ENCODE results near the gene ZIC1. TPM values are rescaled to one million over a fixed set of nuclear protein-coding genes. Genes with fewer than 3 reads are reported as not detected.

ZIC1 gene
- total RNA-seq, 1 experiment from 2014 or later: not detected

DNA sequence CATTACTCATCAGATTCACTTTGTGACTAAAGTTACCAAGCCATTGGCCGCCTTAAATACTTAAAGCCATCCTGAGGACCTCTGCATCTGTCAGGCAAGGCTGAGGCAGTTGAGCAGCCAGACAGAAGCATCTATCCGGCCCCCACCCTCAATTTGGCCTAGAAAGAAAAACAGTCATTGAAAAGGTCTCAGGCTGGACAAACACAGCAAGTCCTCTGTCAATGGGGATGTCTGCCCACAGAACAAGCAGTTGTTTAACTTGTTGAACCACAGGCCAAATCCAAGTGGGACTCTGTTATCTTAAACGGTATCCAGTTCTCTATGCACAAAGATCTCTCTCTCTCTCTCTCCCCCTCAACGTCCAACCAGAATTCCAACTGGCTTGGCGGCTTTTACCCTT lies 5.7 kb upstream of the ZIC1 start:
- Mint-ChIP-seq H3K4me3 (ENCODE audit: low read depth, unreplicated experiment) (no peak overlapping the region), H3K27ac (ENCODE audit: unreplicated experiment) (no peak overlapping the region), H3K36me3 (ENCODE audit: insufficient read depth, unreplicated experiment) (peaks cover 6% of the 10 kb centered on the region), H3K27me3 (ENCODE audit: unreplicated experiment) (no peaks in the 10 kb centered on the region), H3K9me3 (ENCODE audit: low read depth, unreplicated experiment) (peaks cover 5% of the 10 kb centered on the region), H3K4me1 (ENCODE audit: low read depth, unreplicated experiment) (peaks cover 10% of the 10 kb centered on the region)
- CTCF ChIA-PET: no interaction called here
- TF ChIP-seq, protein P1, sequence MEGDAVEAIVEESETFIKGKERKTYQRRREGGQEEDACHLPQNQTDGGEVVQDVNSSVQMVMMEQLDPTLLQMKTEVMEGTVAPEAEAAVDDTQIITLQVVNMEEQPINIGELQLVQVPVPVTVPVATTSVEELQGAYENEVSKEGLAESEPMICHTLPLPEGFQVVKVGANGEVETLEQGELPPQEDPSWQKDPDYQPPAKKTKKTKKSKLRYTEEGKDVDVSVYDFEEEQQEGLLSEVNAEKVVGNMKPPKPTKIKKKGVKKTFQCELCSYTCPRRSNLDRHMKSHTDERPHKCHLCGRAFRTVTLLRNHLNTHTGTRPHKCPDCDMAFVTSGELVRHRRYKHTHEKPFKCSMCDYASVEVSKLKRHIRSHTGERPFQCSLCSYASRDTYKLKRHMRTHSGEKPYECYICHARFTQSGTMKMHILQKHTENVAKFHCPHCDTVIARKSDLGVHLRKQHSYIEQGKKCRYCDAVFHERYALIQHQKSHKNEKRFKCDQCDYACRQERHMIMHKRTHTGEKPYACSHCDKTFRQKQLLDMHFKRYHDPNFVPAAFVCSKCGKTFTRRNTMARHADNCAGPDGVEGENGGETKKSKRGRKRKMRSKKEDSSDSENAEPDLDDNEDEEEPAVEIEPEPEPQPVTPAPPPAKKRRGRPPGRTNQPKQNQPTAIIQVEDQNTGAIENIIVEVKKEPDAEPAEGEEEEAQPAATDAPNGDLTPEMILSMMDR (IDR thresholded peaks at IDR 0.05; ENCODE audit: unreplicated experiment): no peak
- no TSS peak for BruUV-seq (replicated peaks)
- DNase-seq: no peak
- intact Hi-C loops (cut with micrococcal nuclease; ENCODE audit: unreplicated experiment): no loop called here

DNA sequence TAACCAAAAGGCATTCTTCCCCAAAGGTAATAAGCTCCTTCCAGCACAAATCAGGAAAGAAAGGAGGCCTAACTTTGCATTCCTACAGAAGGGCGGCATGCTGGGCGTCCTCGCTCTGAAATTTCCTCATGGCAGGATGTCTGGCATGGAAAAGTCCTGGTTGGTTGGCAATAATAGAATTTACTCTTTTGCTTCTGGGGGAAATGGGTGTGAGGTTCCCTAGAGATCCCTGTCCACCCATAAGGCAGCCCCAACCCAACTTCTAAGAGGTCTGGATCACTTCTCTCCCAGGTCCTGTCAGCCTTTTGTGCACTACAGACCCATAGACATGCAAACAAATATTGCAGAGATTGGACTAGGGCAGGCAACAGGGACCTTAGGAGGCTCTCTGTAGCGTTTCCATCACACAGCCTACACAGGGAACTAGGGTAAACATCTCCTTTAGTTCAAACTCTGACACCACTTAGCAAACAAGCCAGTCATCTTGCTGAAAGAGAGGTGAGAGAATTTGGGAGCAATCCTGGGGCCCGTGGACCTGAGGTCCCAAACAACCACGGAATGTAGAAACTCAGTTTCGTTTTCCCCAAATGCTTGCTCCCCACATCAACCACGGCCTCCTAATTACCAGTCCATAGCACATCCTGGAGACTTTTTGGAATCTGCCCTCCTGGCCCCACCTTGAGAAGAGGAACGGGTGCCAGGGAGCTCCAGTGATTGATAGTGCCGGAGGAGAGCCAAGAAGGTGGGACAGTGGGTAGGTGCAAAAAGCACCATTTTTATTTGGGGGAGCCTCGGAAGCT lies 5.0 kb upstream of the ZIC1 start:
- no TSS peak for BruUV-seq (replicated peaks)

DNA sequence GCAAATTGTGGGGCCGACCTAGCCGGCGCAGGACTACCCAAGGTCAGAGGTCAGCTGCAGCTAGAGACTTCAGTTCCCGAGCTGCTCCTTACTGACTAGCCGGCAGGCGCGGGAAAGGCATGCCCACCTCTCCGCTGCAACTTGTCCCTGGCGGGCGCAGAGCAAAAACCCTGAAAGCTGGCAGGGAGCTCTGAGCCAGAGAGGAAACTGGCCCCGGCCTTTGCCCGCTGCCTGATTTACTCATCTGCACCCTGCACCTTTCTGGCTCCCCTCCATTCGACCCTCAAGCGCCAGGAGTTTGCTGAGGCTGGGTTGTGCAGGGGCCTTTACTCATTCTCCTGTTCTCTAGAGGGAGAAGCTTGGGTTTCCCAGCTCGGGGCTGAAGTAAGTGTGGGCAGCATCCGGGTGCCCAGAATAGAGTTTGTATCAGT lies 4.3 kb upstream of the ZIC1 start:
- Mint-ChIP-seq H3K27ac (ENCODE audit: unreplicated experiment) (no peak overlapping the region), H3K4me3 (ENCODE audit: low read depth, unreplicated experiment) (no peak overlapping the region)
- DNase-seq: no peak

More for the DNA sequence above, 5.0 kb upstream of the ZIC1 start:
- intact Hi-C loops (cut with micrococcal nuclease; ENCODE audit: unreplicated experiment): no loop called here
- CTCF ChIA-PET: no interaction called here
- Mint-ChIP-seq H3K9me3 (ENCODE audit: low read depth, unreplicated experiment) (peaks cover 9% of the 10 kb centered on the region), H3K4me1 (ENCODE audit: low read depth, unreplicated experiment) (peaks cover 3% of the 10 kb centered on the region), H3K27me3 (ENCODE audit: unreplicated experiment) (no peaks in the 10 kb centered on the region), H3K4me3 (ENCODE audit: low read depth, unreplicated experiment) (no peak overlapping the region), H3K36me3 (ENCODE audit: insufficient read depth, unreplicated experiment) (peaks cover 2% of the 10 kb centered on the region), H3K27ac (ENCODE audit: unreplicated experiment) (no peak overlapping the region)
- TF ChIP-seq, protein P1 (IDR thresholded peaks at IDR 0.05; ENCODE audit: unreplicated experiment): no peak
- no peak for DNase-seq

DNA sequence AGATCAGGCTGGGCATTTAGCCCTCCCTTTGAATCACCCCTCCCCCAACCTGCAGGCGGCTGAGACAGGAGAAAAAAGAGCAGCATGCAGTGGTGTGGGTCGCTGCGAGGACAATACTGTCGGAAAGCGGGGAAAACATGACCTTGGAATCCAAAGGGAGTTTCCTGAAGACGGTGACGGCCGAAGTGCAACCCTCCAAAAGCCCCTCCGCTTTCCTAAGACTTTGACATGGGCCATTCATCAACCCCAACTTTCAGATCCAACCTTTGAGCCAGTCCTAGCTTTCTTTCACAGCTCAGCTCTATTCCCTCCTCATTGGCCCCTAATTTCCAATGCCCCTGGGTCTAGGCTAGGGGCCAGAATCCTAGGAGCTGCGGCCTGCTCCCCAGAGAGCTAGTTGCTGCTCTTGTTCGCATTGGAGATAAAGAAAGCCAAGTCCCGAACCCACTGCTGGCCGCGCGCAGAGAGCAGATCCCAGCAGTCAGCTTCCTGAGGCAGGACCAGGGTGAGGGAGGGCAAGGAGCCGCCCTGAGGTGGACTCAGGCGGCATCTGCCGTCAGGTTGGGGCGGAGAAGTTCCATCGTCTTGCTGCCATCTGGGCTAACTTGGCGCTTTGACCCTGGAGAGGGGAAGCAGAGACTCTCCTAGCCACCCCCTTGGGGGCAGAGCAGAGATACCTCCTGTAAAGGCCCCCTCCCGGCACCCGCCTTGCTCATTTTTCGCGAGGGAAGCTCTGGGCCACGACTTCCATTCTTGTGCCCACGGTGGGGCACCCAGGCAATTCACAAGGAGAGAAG lies 3.7 kb upstream of the ZIC1 start:
- DNase-seq: no peak
- CTCF ChIA-PET: no interaction called here
- BruUV-seq (replicated peaks): no TSS peak
- no peaks in the 10 kb centered on the region for H3K27me3 Mint-ChIP-seq (ENCODE audit: unreplicated experiment)
- no peak overlapping the region for H3K4me3 Mint-ChIP-seq (ENCODE audit: low read depth, unreplicated experiment)
- H3K36me3 Mint-ChIP-seq (ENCODE audit: insufficient read depth, unreplicated experiment): no peaks in the 10 kb centered on the region
- TF ChIP-seq, protein P1 (IDR thresholded peaks at IDR 0.05; ENCODE audit: unreplicated experiment): no peak
- no peaks in the 10 kb centered on the region for H3K4me1 Mint-ChIP-seq (ENCODE audit: low read depth, unreplicated experiment)
- H3K27ac Mint-ChIP-seq (ENCODE audit: unreplicated experiment): no peak overlapping the region
- intact Hi-C loops (cut with micrococcal nuclease; ENCODE audit: unreplicated experiment): no loop called here
- H3K9me3 Mint-ChIP-seq (ENCODE audit: low read depth, unreplicated experiment): peaks cover 9% of the 10 kb centered on the region

More for the DNA sequence above, 4.3 kb upstream of the ZIC1 start:
- no peaks in the 10 kb centered on the region for H3K36me3 Mint-ChIP-seq (ENCODE audit: insufficient read depth, unreplicated experiment)
- no peaks in the 10 kb centered on the region for H3K4me1 Mint-ChIP-seq (ENCODE audit: low read depth, unreplicated experiment)
- no peaks in the 10 kb centered on the region for H3K27me3 Mint-ChIP-seq (ENCODE audit: unreplicated experiment)
- TF ChIP-seq, protein P1 (IDR thresholded peaks at IDR 0.05; ENCODE audit: unreplicated experiment): no peak
- CTCF ChIA-PET: no interaction called here
- BruUV-seq (replicated peaks): no TSS peak
- peaks cover 9% of the 10 kb centered on the region for H3K9me3 Mint-ChIP-seq (ENCODE audit: low read depth, unreplicated experiment)
- intact Hi-C loops (cut with micrococcal nuclease; ENCODE audit: unreplicated experiment): no loop called here

Data from Calu3 (cell line).